HG03354 (cell line): ENCODE data around the gene PRKCZ.
"Not testable (repeated sequence)": the region's sequence is repeated elsewhere in the genome, so short reads cannot be mapped to it uniquely, and the experiment has no call there.

ENCODE experiments used
- ATAC-seq: cut with Tn5 transposase; IDR thresholded peaks from one replicate; pipeline ENCODE4 v1.9.1; 2021; ENCODE audit warnings: mild to moderate bottlenecking; ENCODE audit not compliant: unreplicated experiment, poor library complexity, severe bottlenecking

The PRKCZ gene

GRCh38 chr1:2143814-2144500 lies 93.7 kb downstream of the PRKCZ start:
- no peak for ATAC-seq

GRCh38 chr1:2144501-2145090 lies 94.4 kb downstream of the PRKCZ start:
- ATAC-seq, result no peak

- ATAC-seq, result no peak
These were observed 96.0 kb downstream of the PRKCZ start for GRCh38 chr1:2145946-2146835.

- no peak for ATAC-seq
These were observed 96.8 kb downstream of the PRKCZ start for GRCh38 chr1:2146836-2147517.

- not testable (repeated sequence) for ATAC-seq
These were observed 97.7 kb downstream of the PRKCZ start for GRCh38 chr1:2147869-2148268.

GRCh38 chr1:2148691-2149090 lies 98.5 kb downstream of the PRKCZ start:
- ATAC-seq, result no peak

GRCh38 chr1:2150801-2151200 lies 100.6 kb downstream of the PRKCZ start:
- no peak for ATAC-seq

- no peak for ATAC-seq
These were observed 101.0 kb downstream of the PRKCZ start for GRCh38 chr1:2151252-2151651.

GRCh38 chr1:2151911-2152310 lies 101.7 kb downstream of the PRKCZ start:
- ATAC-seq, result no peak

GRCh38 chr1:2152954-2153353 lies 102.7 kb downstream of the PRKCZ start:
- ATAC-seq, result no peak

GRCh38 chr1:2154022-2154421 lies 103.8 kb downstream of the PRKCZ start:
- no peak for ATAC-seq

GRCh38 chr1:2155147-2155598 lies 105.0 kb downstream of the PRKCZ start:
- ATAC-seq, result no peak

- ATAC-seq, result no peak
These were observed 105.6 kb downstream of the PRKCZ start for GRCh38 chr1:2155788-2156187.

- no peak for ATAC-seq
These were observed 106.7 kb downstream of the PRKCZ start for GRCh38 chr1:2156866-2157265.

GRCh38 chr1:2157856-2158255 lies 107.6 kb downstream of the PRKCZ start:
- ATAC-seq, result no peak

- no peak for ATAC-seq
These were observed 108.1 kb downstream of the PRKCZ start for GRCh38 chr1:2158272-2158671.

- ATAC-seq, result no peak
These were observed 108.9 kb downstream of the PRKCZ start for GRCh38 chr1:2159124-2159523.

- no peak for ATAC-seq
These were observed 110.5 kb downstream of the PRKCZ start for GRCh38 chr1:2160451-2161300.

- no peak for ATAC-seq
These were observed 113.0 kb downstream of the PRKCZ start for GRCh38 chr1:2163205-2163604.
